ENCODE data around the gene DNAJB11. TPM values are rescaled to one million over a fixed set of nuclear protein-coding genes. Genes with fewer than 3 reads are reported as not detected.
"Not testable (repeated sequence)": the region's sequence is repeated elsewhere in the genome, so short reads cannot be mapped to it uniquely, and the experiment has no call there.

Gene DNAJB11
- total and polyA plus RNA-seq, 8 donors = 17.0 to 62.1 (median 31.9) TPM

DNA sequence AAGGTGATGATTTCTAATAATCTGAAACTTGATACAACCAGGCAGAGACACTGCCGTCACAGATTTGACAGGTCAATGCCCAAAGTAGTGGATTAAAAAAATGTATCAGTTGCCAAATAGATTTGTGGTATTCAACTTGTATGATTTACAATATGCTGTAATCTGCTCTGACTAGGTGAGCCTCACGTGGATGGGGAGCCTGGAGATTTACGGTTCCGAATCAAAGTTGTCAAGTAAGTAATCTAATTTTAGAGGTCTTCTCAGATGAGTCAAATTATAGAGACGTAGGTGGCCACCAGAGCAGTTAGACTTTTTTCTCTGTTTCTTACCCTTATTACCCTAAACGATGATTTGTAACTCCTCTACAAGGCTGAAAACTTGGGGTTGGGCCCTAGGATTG lies 12.0 kb downstream of the DNAJB11 start:
- Histone ChIP-seq H3K4me1 (no peaks in the 10 kb centered on the region), H3K27ac (no peak overlapping the region), H3K9me3 (no peaks in the 10 kb centered on the region), H3K4me3 (no peak overlapping the region), H3K36me3 (peaks cover 52 to 96% (median 88%) of the 10 kb centered on the region in 4 donors), H3K27me3 (no peaks in the 10 kb centered on the region)
- TF ChIP-seq, protein P1, sequence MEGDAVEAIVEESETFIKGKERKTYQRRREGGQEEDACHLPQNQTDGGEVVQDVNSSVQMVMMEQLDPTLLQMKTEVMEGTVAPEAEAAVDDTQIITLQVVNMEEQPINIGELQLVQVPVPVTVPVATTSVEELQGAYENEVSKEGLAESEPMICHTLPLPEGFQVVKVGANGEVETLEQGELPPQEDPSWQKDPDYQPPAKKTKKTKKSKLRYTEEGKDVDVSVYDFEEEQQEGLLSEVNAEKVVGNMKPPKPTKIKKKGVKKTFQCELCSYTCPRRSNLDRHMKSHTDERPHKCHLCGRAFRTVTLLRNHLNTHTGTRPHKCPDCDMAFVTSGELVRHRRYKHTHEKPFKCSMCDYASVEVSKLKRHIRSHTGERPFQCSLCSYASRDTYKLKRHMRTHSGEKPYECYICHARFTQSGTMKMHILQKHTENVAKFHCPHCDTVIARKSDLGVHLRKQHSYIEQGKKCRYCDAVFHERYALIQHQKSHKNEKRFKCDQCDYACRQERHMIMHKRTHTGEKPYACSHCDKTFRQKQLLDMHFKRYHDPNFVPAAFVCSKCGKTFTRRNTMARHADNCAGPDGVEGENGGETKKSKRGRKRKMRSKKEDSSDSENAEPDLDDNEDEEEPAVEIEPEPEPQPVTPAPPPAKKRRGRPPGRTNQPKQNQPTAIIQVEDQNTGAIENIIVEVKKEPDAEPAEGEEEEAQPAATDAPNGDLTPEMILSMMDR (IDR thresholded peaks at IDR 0.05) = no peak
- TF ChIP-seq EP300 (IDR thresholded peaks at IDR 0.05) = no peak
- no peak for TF ChIP-seq POLR2A (IDR thresholded peaks at IDR 0.05)
- TF ChIP-seq POLR2AphosphoS5 (IDR thresholded peaks at IDR 0.05) = no peak
- DNase-seq = no peak
- intact Hi-C loops (cut with DNase I; ENCODE audit: low total_unique reads) = no loop called here
- 93 to 97% (median 95%) methylated on average over 6 of the region's 6 CpGs for WGBS, 5 donors

DNA sequence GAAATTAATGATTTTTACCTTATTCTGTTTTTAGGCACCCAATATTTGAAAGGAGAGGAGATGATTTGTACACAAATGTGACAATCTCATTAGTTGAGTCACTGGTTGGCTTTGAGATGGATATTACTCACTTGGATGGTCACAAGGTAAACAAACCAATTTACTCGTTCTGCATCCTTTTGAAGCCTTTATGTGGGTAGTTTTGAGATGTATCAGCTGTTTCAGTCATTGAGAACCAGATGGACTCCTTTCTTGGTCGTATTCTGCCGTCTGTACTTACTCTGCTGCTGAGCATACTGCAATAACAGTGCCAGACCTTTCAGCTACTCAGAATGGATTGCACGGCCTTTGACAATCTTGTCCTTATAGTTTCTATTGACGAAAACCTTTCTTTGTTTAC lies 13.3 kb downstream of the DNAJB11 start:
- Histone ChIP-seq H3K4me1 (peaks cover 0 to 7% (median 0%) of the 10 kb centered on the region in 4 donors), H3K36me3 (peaks cover 47 to 83% (median 75%) of the 10 kb centered on the region in 4 donors), H3K9me3 (no peaks in the 10 kb centered on the region), H3K27ac (no peak overlapping the region), H3K27me3 (no peaks in the 10 kb centered on the region), H3K4me3 (no peak overlapping the region)
- 69 to 75% (median 70%) methylated on average over 5 of the region's 5 CpGs for WGBS, 5 donors
- intact Hi-C loops (cut with DNase I; ENCODE audit: low total_unique reads) = no loop called here
- no peak for DNase-seq
- TF ChIP-seq, protein P1 (IDR thresholded peaks at IDR 0.05) = no peak
- no peak for TF ChIP-seq POLR2A (IDR thresholded peaks at IDR 0.05)
- no peak for TF ChIP-seq EP300 (IDR thresholded peaks at IDR 0.05)
- TF ChIP-seq POLR2AphosphoS5 (IDR thresholded peaks at IDR 0.05) = no peak

- H3K4me3 ChIP-seq; H3K9me3 ChIP-seq; DNase-seq; H3K27ac ChIP-seq; intact Hi-C loops (cut with DNase I; ENCODE audit: low total_unique reads); H3K27me3 ChIP-seq: not testable (repeated sequence)
- Histone ChIP-seq H3K36me3 (peaks cover 32 to 59% (median 51%) of the 10 kb centered on the region in 4 donors), H3K4me1 (peaks cover 0 to 11% (median 0%) of the 10 kb centered on the region in 4 donors)
- WGBS, 5 donors = 81 to 97% (median 84%) methylated on average over 9 of the region's 9 CpGs
Observed at GRCh38 chr3:186586245-186586644, 15.7 kb downstream of the DNAJB11 start.

DNA sequence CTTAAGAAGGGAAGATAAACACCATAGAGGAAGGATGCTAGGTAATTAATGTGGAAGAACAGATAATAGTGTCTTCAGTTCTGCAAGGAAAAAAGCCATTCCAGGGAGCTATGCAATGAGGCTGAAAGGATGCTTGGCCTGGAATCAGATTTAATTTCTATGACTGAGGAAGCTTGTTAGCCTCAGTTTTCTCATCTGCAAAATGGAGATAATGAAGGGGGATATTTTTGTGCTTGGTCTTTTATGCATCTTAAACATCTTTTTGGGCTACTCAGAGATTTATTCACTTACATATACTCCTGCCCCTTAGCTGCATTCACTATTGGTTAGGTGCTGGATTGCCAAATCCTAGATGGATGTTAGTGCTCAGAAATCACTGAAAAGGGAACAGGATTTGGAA lies 16.7 kb downstream of the DNAJB11 start:
- peaks cover 0 to 11% (median 0%) of the 10 kb centered on the region in 4 donors for H3K4me1 ChIP-seq
- no peak overlapping the region for H3K27ac ChIP-seq
- no peaks in the 10 kb centered on the region for H3K9me3 ChIP-seq
- no peak overlapping the region for H3K4me3 ChIP-seq
- TF ChIP-seq POLR2AphosphoS5 (IDR thresholded peaks at IDR 0.05) = no peak
- no peak for TF ChIP-seq EP300 (IDR thresholded peaks at IDR 0.05)
- peaks cover 23 to 50% (median 42%) of the 10 kb centered on the region in 4 donors for H3K36me3 ChIP-seq
- intact Hi-C loops (cut with DNase I; ENCODE audit: low total_unique reads) = no loop called here
- DNase-seq = no peak
- H3K27me3 ChIP-seq = no peaks in the 10 kb centered on the region

DNA sequence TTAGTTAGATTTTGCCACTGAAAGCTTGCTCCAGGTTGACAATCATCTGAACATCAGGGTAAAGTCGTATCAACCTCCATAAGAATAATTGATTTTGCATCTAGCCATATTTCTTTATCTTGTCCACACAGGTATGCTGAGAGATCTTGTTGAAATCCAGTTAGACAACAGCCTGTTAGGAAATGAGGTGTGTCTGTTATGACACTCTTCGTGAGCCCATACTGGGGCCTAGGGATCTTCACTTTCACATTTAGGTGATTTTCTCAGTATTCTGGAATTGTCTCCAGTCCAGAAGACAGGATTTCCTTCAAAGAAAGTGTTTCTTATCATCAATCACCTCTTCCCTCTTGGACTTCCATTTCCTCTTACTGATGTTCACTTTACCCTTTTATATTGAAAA lies 18.1 kb downstream of the DNAJB11 start:
- Histone ChIP-seq H3K36me3 (peaks cover 10 to 35% (median 27%) of the 10 kb centered on the region in 4 donors), H3K4me3 (no peak overlapping the region), H3K4me1 (peaks cover 0 to 11% (median 0%) of the 10 kb centered on the region in 4 donors), H3K27ac (no peak overlapping the region), H3K27me3 (no peaks in the 10 kb centered on the region), H3K9me3 (no peaks in the 10 kb centered on the region)
- intact Hi-C loops (cut with DNase I; ENCODE audit: low total_unique reads) = no loop called here
- DNase-seq = no peak
- 34 to 68% (median 54%) methylated on average over 2 of the region's 2 CpGs for WGBS, 5 donors
- TF ChIP-seq POLR2A (IDR thresholded peaks at IDR 0.05) = no peak
- no peak for TF ChIP-seq EP300 (IDR thresholded peaks at IDR 0.05)
- TF ChIP-seq, protein P1 (IDR thresholded peaks at IDR 0.05) = no peak
- no peak for TF ChIP-seq POLR2AphosphoS5 (IDR thresholded peaks at IDR 0.05)
